Skeletal muscle satellite cell (primary cell): ENCODE measurements around the gene C13orf46.
A peak's percentile ranks its signal among the peaks of the same experiment; 100 is the strongest.

Experiments used
- H3K27me3 ChIP-seq: 2 replicates; pipeline ENCODE4 v1.7.0; 2013; ENCODE audit warnings: low read length; ENCODE audit not compliant: control insufficient read depth, insufficient read depth
- H3K36me3 ChIP-seq: 2 replicates; pipeline ENCODE4 v1.7.0; 2013; ENCODE audit warnings: mild to moderate bottlenecking, control low read depth, low read length; ENCODE audit not compliant: insufficient read depth
- H3K4me1 ChIP-seq: 2 replicates; pipeline ENCODE4 v1.7.0; 2013; ENCODE audit warnings: low read length; ENCODE audit not compliant: control insufficient read depth, insufficient read depth
- H3K4me2 ChIP-seq: 2 replicates; pipeline ENCODE4 v1.7.0; 2013; ENCODE audit warnings: mild to moderate bottlenecking, low read length
- H3K4me3 ChIP-seq: 2 replicates; pipeline ENCODE4 v1.7.0; 2013; ENCODE audit warnings: low read length
- H3K9ac ChIP-seq: 2 replicates; pipeline ENCODE4 v1.7.0; 2013; ENCODE audit warnings: mild to moderate bottlenecking, low read depth, low read length, moderate library complexity
- H3K9me3 ChIP-seq: replicated peaks from 2 replicates; pipeline ENCODE4 v1.7.0; 2013; ENCODE audit warnings: mild to moderate bottlenecking, control low read depth, low read length

The C13orf46 gene

DNA sequence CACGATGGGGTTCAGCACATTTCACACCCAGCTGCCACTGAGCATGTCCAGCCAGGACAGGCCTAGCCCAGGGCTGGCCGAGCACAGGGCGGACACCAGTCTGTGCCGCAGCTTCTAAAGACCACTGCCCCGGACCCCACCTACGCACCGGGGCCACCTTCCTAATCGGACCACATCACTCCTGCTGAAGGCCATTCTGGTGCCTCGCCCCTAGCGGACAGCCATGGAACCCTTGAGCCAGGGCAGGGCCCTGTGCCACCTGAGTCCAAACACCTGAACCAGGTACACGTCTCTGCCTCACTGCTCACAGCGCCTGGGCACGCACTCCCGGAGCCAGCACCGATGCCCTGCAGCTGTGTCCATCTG is 8.4 kb upstream of the C13orf46 start:
- no peak overlapping the region for H3K4me2 ChIP-seq
- H3K4me3 ChIP-seq, result no peak overlapping the region
- peaks cover 52% of the 10 kb centered on the region for H3K36me3 ChIP-seq
- H3K27me3 ChIP-seq, result no peaks in the 10 kb centered on the region
- H3K9me3 ChIP-seq, result no peaks in the 10 kb centered on the region
- peaks cover 9% of the 10 kb centered on the region for H3K4me1 ChIP-seq
- no peak overlapping the region for H3K9ac ChIP-seq

DNA sequence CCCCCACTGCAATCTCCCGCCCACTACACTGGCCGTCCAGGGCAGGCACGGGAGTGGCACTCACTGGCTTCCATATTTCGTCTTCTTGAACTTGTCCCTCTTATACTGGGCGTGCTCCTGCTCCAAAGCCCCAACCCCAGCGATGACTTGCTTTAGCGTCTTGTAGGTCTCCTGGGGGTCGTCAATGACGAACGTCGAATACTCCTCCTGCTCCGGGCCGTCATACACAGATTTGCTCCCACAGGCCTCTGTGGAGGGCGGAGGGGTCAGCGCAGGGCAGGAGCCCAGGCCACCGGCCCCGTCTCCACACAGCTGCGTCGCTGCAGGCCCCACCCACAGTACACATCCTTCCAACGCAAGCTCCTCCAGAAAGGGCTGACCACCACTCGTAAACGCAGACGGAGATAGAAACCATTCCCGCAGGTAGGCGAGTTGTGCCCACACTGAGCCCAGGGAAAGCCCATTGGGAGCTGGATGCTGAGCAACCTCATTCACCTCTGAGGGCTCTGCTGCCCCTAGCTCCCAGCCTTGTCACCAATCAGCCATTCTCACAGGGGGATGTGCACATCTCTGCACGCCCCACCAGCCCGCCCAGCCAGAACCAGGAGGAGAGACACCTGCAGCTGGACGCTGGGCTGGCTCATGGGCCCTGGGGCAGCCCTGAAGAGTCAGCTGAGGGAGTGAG is 7.9 kb upstream of the C13orf46 start:
- H3K4me3 ChIP-seq, result no peak overlapping the region
- H3K9ac ChIP-seq, result no peak overlapping the region
- no peaks in the 10 kb centered on the region for H3K9me3 ChIP-seq
- H3K4me2 ChIP-seq, result no peak overlapping the region
- no peaks in the 10 kb centered on the region for H3K27me3 ChIP-seq
- peaks cover 55% of the 10 kb centered on the region for H3K36me3 ChIP-seq
- peaks cover 15% of the 10 kb centered on the region for H3K4me1 ChIP-seq

DNA sequence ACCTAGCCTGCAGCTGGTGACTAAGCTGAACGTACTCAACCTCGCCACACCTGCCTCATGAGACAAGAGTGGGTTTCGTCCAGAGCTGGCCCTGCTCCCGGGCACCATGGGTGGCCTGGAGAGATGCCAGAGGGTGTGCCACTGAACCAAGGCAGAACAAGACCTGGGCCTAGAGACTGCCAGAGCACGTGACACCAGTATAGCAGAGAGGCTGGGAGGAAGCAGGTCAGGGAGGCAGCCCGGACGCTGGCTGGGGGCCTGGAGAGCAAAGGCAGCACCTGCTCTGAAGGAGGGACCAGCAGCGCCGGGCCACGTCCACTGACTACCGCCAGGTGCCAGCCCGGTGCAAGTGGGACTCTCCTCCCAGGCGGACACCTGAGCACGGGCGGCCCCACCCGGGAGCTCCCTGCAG is 7.3 kb upstream of the C13orf46 start:
- no peak overlapping the region for H3K9ac ChIP-seq
- H3K4me2 ChIP-seq, result no peak overlapping the region
- H3K36me3 ChIP-seq, result peaks cover 55% of the 10 kb centered on the region
- no peaks in the 10 kb centered on the region for H3K9me3 ChIP-seq
- H3K4me1 ChIP-seq, result peaks cover 19% of the 10 kb centered on the region
- no peaks in the 10 kb centered on the region for H3K27me3 ChIP-seq
- no peak overlapping the region for H3K4me3 ChIP-seq

DNA sequence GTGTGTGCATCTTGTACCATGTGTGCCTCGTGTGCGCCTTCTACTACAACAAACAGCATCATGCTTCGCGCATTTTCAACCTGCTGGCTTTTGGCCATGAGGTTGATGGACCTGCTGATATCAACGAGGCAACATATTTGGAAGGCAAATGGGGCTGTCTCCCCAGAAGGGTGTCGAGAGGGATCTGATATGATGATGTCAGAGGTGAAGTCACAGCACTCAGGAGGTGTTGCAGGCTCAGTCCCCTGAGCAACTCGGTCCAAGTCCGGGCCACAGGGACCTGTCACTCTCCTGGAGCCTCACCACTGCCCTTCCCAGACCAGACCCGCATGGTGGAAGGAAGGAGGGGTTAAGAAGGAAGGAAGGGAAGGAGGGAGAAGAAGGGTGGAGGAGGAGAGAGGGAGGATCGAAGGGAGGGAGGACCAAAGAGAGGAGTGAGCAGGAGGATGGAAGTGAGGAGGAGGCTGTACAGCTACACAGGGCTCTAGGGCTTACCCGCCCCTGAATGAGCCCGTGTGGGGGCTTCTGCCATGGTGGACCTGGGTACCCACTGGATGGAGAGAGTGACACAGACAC is 6.7 kb upstream of the C13orf46 start:
- H3K4me1 ChIP-seq, result peaks cover 19% of the 10 kb centered on the region
- no peaks in the 10 kb centered on the region for H3K9me3 ChIP-seq
- H3K4me3 ChIP-seq, result no peak overlapping the region
- H3K9ac ChIP-seq, result no peak overlapping the region
- H3K27me3 ChIP-seq, result no peaks in the 10 kb centered on the region
- H3K4me2 ChIP-seq, result no peak overlapping the region
- peaks cover 57% of the 10 kb centered on the region for H3K36me3 ChIP-seq

DNA sequence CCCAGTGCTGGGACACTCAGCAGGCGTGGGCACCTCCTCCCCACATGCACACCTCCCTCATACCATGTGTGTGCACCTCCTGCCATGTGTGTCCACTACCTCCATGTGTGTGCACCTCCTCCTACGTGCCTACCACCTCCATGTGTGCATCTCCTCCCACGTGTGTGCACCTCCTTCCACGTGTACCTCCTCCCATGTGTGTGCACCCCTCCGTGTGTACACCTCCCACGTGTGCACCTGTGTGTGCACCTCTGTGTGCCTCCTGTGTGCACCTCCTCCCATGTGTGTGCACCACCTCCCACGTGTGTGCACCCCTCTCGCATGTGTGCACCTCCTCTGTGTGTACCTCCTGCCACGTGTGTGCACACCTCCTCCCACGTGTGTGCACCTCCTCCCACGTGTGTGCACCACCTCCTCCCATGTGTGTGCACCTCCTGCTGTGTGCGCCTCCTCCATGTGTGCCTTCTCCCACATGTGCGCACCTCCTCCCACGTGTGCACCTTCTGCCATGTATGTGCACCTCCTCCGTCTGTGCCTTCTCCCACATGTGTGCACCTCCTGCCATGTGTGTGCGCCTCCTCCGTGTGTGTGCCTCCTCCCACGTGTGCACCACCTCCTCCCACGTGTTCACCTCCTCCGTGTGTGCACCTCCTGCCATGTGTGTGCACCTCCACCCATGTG is 6.1 kb upstream of the C13orf46 start:
- no peak overlapping the region for H3K9ac ChIP-seq
- no peaks in the 10 kb centered on the region for H3K27me3 ChIP-seq
- no peak overlapping the region for H3K4me2 ChIP-seq
- peaks cover 19% of the 10 kb centered on the region for H3K4me1 ChIP-seq
- H3K36me3 ChIP-seq, result peaks cover 64% of the 10 kb centered on the region
- H3K9me3 ChIP-seq, result no peaks in the 10 kb centered on the region
- no peak overlapping the region for H3K4me3 ChIP-seq

DNA sequence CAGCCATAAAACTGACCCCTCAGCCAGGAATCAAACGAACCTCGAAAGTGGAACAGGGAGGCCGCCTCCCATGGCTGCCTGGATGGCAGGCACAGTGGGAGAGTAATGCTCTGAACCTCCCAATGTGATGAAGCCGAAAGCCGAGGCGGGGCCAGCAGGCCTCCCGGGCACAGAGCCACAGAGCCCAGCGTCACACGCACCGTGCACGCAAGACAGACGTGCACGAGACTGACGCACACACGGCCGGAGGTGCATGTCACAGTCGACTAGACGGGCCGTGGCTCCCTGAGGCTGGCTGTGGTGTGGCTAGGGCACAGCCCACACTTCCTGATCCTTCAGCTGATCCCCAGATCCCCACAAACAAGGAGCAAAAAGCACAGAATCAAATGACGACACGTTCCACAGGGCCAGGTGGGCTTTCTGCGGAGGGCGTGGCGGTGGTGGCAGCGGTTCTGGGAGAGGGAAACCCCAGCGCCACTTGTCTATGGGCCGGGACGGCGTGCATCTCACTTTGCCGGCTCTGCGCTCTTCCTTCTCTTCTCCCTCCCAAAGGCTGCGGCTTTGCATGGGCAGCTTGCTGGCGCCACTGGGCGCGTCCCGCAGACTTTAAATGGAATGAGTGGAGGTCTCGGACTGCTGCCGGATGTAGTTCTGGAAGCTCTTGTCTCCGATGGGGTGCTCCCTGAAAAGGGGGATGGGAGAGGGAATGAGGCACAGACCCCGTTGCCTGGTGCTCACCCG is 5.0 kb upstream of the C13orf46 start:
- Histone ChIP-seq H3K4me3 (no peak overlapping the region), H3K27me3 (no peaks in the 10 kb centered on the region), H3K9ac (no peak overlapping the region), H3K4me1 (peaks cover 19% of the 10 kb centered on the region), H3K36me3 (peaks cover 71% of the 10 kb centered on the region), H3K4me2 (no peak overlapping the region), H3K9me3 (no peaks in the 10 kb centered on the region)

DNA sequence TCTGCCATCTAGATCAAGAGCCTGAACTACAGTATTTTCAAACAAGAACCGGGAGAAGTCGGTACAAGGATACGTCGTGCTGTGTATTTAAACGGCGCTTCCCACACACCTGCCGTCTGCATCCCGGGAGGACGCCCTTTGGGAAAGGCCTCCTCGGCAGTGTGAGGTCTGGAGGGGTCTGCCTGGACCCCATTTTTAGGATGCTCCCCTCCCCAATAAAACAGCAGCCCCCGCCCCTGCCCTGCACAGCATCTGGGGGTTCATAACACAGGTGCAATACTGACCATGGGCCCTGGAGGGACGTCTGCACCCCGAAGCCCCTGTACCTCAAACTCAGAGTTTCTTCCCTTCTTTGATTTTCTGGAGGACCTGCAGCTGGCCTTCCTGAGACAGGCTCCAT is 4.1 kb upstream of the C13orf46 start:
- H3K4me1 ChIP-seq, result peaks cover 19% of the 10 kb centered on the region
- no peak overlapping the region for H3K4me3 ChIP-seq
- H3K9ac ChIP-seq, result no peak overlapping the region
- H3K36me3 ChIP-seq, result peaks cover 80% of the 10 kb centered on the region
- H3K9me3 ChIP-seq, result no peaks in the 10 kb centered on the region
- H3K27me3 ChIP-seq, result no peaks in the 10 kb centered on the region
- H3K4me2 ChIP-seq, result no peak overlapping the region

DNA sequence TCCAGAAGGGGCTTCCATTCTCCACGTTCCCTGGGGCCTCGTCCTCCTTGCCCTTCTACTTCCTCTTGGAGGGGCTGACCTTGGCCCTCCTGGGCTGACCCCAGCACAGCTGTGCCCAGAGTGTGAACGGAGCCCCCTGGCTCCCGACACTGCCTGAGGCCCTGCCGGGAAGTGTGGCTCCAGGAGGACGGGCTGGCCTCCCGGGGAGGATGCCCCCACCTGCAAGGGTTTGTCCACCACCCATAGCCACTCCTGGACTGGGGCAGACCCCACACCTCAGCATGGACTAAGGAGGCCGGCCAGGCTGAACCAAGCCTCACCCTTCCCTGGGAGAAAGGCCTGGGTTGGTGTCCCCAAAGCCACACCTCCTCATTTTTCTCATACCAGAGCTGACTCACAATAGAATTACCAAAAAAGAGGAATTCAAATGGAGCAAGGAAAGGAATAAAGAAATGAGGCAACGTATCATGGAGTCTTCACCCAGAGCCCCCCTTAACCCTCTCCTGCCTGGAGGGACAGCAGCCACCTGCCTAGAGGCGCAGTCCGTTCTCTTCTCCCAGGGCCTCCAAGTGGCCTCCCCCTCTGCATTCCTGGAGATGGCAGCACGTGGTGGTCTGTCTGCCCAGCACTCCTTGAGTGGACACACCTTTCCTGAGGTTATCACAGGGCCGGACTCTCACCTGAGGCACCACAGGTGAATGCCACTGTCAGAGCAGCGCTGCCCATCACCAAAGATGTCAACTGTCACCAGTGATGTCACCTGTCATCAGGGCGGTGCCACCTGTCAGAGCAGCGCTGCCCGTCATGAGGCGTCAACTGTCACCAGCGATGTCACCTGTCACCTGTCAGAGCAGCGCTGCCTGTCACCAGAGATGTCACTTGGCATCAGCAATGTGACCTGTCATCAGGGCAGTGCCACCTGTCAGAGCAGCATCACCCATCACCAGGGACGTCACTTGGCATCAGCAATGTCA is 3.1 kb upstream of the C13orf46 start:
- peaks cover 19% of the 10 kb centered on the region for H3K4me1 ChIP-seq
- H3K36me3 ChIP-seq, result peaks cover 78% of the 10 kb centered on the region
- no peaks in the 10 kb centered on the region for H3K27me3 ChIP-seq
- no peaks in the 10 kb centered on the region for H3K9me3 ChIP-seq
- H3K4me3 ChIP-seq, result peak overlapping the region; percentile 37
- H3K9ac ChIP-seq, result peak overlapping the region; percentile 54
- peak overlapping the region; percentile 48 for H3K4me2 ChIP-seq

DNA sequence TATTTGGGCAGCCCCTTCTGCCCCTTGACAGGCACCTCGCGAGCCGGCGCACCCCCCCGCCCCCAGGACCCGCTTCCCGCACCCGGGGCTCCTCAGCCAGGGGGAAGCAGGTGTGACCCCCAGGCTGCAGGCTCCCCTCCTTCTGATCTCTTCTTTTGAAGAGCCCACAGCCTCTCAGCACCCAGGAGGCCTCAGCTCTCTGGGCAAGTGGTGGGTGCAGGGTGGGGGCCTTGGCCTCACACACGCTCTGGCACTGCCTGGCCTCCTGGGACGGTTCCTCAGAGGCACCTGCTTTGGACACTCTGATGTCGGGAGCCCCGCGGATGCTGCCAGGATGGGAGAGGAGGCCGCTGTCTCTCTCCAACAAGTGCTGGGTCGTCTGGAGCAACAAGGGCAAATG is 1.5 kb upstream of the C13orf46 start:
- Histone ChIP-seq H3K9me3 (no peaks in the 10 kb centered on the region), H3K36me3 (peaks cover 77% of the 10 kb centered on the region), H3K27me3 (no peaks in the 10 kb centered on the region), H3K4me2 (no peak overlapping the region), H3K4me1 (peaks cover 13% of the 10 kb centered on the region), H3K4me3 (no peak overlapping the region), H3K9ac (no peak overlapping the region)

DNA sequence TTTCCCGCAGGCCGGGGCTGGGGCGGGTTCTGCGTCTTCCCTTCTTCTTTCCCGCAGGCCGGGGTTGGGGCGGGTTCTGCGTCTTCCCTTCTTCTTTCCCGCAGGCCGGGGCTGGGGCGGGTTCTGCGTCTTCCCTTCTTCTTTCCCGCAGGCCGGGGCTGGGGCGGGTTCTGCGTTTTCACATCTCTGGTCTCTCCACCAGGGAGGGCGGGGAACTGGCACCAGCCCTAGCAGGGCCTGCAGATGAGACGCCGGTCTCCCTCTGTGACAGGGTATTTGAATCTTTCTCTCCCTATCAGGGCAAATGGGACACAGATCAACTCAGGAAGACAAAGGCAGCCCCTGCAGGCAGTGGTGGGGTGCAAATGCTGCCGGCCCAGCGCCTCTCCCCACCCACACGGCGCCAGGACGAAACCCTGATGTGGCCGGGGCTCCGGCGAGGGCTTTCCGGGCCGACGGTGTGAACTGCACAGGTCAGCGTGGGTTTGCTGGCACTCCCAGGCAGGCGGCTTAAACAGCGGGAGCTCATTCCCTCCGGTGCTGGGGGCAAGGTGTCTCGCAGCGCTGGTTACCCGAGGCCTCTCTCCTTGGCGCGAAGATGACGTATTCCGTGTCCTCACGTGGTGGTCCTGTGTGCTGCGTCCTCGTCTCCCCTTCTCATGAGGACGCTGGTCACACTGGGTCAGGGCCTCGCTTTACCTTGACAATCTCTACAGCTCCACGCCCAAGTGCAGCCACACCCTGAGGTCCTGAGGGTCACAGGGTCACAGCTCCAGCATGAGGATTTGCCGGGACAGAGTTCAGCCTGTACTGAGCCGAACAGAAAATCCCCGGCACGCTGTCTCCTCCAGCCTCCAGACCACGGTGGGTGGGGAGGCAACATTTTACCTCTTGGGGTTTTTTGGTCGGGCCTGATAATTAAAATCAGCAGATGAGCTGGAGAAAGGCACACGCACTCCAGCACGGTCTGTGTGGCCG is 717 bp upstream of the C13orf46 start:
- peaks cover 13% of the 10 kb centered on the region for H3K4me1 ChIP-seq
- no peak overlapping the region for H3K4me3 ChIP-seq
- H3K27me3 ChIP-seq, result no peaks in the 10 kb centered on the region
- no peaks in the 10 kb centered on the region for H3K9me3 ChIP-seq
- H3K9ac ChIP-seq, result no peak overlapping the region
- peaks cover 70% of the 10 kb centered on the region for H3K36me3 ChIP-seq
- no peak overlapping the region for H3K4me2 ChIP-seq
